GM21381 (cell line): ENCODE data around the gene PLK5.

Experiments used
- ATAC-seq: cut with Tn5 transposase; IDR thresholded peaks from one replicate; pipeline ENCODE4 v1.9.1; 2021; ENCODE audit warnings: mild to moderate bottlenecking, moderate library complexity; ENCODE audit not compliant: unreplicated experiment

PLK5 gene

GRCh38 chr19:1576242-1577089 is 52.6 kb downstream of the PLK5 start:
- no peak for ATAC-seq

GRCh38 chr19:1577090-1577928 is 53.4 kb downstream of the PLK5 start:
- no peak for ATAC-seq

- ATAC-seq, result no peak
Measured at GRCh38 chr19:1577929-1578618, 54.2 kb downstream of the PLK5 start.

- no peak for ATAC-seq
Measured at GRCh38 chr19:1579222-1579621, 55.3 kb downstream of the PLK5 start.

- no peak for ATAC-seq
Measured at GRCh38 chr19:1580382-1580781, 56.5 kb downstream of the PLK5 start.

- ATAC-seq, result no peak
Measured at GRCh38 chr19:1580957-1581356, 57.1 kb downstream of the PLK5 start.

GRCh38 chr19:1582201-1582600 is 58.3 kb downstream of the PLK5 start:
- no peak for ATAC-seq

- ATAC-seq, result no peak
Measured at GRCh38 chr19:1584500-1585242, 60.8 kb downstream of the PLK5 start.

- ATAC-seq, result no peak
Measured at GRCh38 chr19:1585243-1585580, 61.3 kb downstream of the PLK5 start.
